Nucleus accumbens (tissue), 56 donors: Measurements from ENCODE around the gene OPCML.

Source experiments
- DNase-seq, 56 donors: peaks; one replicate each; lab custom pipeline; 2025; lab: John Stamatoyannopoulos, UW

The OPCML gene

GRCh38 chr11:132620423-132620822 lies 911.9 kb downstream of the OPCML start:
- no peak for DNase-seq

DNA sequence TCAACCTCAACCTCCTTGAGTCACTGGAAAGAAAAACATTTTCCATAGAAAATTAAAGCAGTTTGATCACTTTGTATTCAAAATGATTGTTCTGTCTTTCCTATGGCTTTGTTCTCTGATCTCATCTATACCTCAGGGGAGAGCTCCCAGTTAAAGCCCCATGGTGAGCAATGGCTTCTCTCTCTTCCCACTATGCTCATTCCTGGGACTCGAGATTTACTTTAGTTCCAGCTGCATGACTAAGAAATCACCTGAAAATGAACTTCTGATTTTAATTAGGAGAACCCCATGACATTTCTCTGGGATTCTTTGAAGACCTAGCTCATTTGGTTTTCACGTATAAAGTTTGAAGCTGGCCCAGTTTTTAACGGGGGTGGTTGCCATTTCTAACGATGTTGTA lies 921.5 kb downstream of the OPCML start:
- no peak for DNase-seq

DNA sequence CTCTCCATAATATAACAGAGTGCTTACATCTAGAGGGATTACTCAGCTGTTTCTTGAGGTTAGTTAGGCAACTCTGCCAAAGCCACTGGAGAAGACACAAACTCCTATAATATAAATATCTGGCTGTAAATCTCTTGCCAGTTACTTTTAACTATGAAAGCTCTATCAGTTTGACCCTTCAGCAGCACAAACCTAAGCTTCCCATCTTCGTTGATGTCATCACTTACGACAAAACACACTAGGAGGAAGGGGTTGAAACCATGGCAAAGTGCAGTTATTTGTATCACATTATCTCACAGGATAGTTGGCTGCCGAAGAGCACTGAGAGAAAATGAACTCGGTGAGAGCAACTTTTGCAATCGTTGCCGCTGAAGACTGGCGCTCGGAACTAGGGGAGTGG lies 922.1 kb downstream of the OPCML start:
- DNase-seq, result no peak

DNA sequence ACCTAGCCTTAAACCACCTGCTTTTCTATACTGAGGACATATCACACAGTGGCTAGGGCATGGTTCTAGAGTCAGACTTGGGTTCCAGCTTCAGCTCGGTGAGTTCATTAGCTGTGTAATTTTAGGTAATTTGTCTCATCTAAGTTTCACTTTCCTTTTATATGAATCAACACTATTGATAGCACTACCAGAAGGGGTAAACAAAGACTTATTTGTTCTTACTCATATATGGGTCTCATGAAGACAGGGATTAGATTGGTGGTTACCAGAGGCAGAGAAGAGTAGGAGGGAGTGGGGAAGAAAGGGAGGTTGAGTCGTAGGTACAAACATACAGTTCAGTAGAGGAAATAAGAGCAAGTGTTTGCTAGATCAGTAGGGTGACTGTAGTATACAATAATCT lies 924.7 kb downstream of the OPCML start:
- DNase-seq, result peak in 2 of 56 donors; percentile 3 to 4

DNA sequence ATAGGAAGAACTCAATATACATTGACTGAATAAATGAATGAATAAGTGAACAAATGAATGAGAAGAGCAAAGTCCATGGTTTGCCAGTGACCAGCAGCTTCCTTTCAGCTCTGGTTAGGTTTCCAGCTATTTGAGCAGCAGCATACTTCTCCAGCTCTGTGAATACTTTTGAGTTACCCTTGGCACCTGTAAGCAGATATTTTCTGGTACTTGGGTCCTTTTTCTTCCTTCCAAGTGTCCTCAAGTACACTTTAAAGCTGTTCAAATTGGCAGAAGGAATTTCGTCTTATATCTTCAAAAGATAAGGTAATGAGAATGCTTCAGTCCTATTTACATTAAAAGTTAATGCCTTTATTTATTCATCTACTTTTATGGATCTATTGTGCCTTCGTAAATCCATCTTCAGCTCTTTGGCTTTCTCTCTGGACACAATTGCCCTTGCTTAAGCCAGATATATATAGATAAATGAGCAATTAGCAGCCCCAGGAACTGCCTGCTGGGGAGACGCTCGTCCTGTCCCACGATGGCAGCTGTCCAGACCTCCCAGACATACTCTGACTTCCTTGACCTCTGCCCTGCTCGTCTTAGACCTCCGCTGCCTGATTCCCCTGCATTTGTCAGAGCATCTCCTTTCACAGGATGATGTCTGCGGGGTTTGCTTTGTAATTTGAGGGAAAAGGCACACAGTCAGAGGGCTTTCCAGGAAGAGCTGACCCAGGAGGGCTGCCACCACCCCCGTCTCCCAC lies 926.3 kb downstream of the OPCML start:
- DNase-seq, result no peak

DNA sequence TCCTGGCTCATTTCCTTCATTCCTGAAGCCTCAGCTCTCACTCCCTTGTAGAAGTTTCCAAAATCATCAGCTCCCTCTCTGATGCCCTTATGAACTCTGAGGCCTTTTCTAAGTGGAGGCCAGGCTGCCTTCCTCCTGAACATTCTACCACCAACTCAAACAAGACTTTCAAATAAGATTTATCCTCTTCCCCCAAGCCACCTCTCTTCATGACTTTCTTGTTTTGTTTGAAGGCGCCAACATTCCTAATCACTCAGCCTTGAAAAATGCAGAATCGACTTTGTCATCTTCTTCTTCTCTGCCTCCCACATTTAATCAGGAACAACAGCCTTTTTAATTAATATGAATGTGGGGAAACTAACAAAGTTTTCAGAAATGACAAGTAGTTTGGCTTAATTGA lies 927.9 kb downstream of the OPCML start:
- DNase-seq, result no peak

DNA sequence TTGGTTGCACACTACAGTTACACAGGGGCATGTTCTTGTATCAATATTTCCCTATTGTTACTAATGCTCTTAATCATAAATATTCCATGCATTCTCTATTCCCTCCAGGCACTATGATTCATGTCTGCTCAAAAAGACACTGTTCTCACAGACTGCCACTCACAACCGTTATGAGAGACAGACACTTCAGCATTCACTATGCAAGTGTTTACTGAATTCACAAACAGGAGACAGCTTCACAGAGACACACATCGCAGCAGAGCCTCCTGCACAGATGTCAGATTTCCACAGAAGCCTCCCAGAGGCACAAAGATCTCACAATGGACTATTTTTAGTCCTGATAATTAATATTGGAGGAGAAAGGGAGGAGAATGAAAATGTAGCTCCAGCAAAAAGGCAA lies 930.4 kb downstream of the OPCML start:
- peak in 4 of 56 donors; percentile 2 to 9 (median 4) for DNase-seq

- no peak for DNase-seq
These were observed 936.6 kb downstream of the OPCML start for GRCh38 chr11:132595711-132596134.

DNA sequence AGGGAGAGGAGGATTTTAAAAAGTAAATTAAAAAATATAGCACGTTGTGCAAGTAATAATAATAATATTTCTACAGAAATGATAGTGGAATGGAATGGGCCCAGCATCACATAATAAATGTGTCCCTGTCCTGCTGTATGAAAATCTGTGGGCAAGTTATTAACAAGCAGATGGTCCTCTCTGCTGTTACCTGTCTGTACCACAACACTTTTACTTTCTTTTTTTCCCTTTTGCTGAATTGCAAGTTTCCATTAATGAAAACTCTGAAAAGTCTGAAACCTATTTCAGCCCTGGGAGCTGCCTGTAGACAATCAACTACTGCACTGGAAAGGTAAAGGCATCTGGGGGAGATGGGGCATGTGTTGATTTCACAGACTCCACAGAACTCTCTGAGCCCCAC lies 937.1 kb downstream of the OPCML start:
- no peak for DNase-seq

DNA sequence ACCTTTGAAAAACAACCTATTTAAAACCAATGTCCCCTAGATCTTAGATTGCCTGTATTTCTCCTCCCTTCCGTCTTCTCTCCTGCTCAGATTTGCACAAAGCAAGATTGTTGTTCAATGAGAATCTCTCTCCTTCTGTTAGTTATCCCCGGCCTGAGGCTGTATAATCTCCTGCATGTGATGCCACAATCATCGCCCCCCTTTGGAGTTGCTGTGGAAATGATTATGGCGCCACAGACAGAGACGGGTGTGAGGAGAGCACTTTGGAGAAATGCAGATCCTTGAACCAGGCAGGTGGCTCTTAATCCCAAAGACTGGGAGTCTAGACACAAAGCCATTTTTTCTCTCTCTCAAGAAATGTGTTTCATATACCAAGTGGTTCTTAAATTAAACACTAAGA lies 941.3 kb downstream of the OPCML start:
- no peak for DNase-seq

GRCh38 chr11:132590554-132590953 lies 941.7 kb downstream of the OPCML start:
- no peak for DNase-seq

DNA sequence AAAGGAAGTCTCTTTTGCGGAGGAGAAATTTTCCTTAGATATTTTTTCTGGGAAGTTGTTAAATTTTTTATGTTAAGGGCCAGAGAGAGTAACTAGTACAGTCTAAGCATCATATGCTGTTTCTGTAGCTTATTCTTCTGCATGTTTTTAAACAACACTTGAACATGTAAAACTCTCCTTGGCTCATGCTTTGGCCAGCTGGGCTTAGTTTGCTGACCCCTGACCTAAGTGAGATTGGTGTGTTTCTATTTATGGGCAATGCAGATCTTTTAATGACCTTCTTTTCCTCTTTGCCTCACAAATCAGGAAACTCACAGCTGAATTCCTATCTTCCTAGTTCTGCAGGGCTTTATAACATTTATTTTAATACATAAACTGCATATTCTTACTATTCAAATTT lies 942.5 kb downstream of the OPCML start:
- no peak for DNase-seq

- no peak for DNase-seq
These were observed 943.9 kb downstream of the OPCML start for GRCh38 chr11:132588366-132588765.

DNA sequence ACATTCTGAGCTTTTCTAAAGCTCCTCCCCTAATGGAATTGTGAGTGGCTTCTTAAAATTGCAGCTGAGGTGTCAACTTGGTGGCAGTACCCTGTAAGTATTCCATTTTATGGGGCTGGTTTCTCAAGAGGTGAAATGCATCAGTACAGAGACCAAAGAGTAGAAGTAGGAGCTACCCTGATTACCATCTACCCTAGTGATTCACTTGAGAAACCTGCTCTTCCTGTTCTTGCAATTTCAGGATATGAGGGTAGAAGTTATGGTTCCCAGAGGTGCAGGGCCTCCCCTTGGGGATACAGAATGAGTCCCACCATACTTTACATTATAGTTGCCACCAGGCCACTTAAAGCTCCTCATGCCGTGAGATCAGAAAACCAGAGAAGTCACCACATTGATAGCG lies 944.6 kb downstream of the OPCML start:
- no peak for DNase-seq

DNA sequence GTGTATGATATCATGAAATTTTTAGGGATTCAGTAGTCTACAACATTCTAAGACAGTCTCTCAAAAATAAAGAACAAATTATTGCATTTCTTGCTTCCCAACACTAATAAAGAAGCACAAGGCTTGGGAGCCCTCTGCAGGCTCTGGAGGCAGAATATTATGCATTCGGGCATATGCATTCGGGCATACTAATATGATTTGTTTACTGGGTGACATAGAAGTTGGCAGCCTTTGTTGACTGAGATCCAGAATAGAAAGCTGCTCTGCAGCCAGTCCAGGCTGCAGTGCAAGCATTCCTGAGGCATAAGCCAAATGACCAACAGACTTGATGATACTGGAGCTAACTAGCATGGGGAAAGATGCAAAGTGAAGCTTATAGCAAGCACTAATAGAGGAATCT lies 945.5 kb downstream of the OPCML start:
- peak in 1 of 56 donors; percentile 4 for DNase-seq

DNA sequence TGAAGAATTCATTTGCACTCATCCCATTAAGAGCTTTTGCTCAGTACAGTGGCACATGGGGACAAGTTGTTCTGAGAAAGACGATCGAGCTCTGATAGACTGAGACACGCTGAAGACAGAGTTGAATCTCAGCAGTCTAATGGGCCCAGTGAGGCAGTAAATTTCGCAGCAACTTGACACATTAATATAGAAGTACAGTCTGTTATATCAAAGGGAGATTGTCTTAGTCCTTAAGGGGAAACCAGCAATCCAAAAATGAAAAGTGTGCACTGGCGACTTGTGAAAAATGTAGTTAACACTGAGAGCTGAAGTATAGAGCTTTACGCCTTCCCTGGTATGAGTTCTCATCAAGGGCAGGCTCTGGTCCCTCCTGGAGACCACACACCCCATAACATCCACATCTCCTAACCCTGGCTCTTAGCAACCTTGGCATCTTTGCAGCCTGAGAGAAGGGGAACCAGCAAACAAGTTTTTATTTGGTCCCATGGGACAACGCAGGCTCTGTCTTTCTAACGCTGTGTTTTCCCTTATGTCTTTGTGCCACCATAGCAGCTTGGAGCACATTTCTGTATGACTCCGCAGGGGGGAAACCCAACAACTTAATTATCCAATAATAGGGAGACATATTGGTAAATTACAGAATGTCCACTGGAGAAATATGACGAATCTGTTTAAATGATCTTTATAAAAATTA lies 952.5 kb downstream of the OPCML start:
- no peak for DNase-seq

GRCh38 chr11:132579136-132579535 lies 953.2 kb downstream of the OPCML start:
- no peak for DNase-seq

- DNase-seq, result no peak
These were observed 953.7 kb downstream of the OPCML start for GRCh38 chr11:132578580-132578979.

- DNase-seq, result no peak
These were observed 955.6 kb downstream of the OPCML start for GRCh38 chr11:132576706-132577105.

DNA sequence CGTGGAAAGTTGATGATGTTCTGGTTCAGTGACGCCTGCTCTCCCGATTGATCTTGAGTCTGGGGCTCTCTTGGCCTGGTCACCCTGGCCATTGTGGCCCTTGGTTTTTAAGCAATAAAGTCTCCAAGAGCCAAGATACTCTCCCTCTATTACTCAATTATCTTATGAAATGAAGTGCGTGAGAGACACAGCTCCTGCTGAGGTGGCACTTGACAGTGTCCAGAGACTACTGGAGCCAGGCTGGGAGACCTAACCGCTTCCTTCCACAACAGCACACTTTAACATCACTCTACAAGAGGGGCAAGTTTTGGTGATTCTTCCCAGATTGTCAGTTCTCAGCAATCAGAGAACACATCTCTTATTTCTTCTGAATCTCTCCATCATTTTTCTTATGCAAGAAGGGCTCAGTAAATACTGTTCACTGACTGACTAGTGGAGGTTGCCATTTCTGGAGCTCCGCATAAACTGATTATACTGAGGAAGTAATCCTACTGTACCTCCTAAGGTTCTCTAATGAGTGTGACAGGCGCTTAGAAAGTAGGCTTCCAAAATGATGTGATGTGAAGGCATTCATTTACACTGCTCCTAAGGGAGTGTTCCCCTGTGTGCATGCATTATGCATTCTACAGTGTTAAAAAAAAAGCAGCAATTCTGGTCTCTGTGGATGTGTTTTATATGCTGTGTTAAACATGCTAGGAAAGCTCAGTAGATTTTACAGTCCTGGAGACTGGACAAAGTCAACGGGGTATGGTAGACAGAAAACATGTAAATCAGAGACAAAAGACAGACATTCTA lies 968.0 kb downstream of the OPCML start:
- DNase-seq, result no peak

DNA sequence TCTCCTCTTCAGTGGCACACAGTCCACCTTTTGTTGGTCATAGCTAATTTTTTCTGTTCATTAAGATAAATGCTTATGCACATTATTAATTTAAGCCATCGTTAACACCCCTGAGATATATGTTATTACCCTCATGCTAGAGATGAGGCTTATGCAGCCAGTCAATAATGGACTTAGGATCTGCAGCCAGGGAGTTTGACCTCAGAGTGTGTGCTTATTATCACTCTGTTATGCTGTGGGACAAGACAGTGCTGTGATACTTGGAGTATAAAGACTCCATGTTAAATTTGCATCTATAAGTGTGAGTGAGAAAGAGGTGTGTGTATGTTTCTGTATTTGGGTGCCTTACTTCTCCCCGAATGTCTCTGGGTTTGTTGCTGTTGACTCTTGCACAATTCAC lies 969.3 kb downstream of the OPCML start:
- DNase-seq, result no peak
